ENCODE data around the gene TBC1D24.

The TBC1D24 gene

DNA sequence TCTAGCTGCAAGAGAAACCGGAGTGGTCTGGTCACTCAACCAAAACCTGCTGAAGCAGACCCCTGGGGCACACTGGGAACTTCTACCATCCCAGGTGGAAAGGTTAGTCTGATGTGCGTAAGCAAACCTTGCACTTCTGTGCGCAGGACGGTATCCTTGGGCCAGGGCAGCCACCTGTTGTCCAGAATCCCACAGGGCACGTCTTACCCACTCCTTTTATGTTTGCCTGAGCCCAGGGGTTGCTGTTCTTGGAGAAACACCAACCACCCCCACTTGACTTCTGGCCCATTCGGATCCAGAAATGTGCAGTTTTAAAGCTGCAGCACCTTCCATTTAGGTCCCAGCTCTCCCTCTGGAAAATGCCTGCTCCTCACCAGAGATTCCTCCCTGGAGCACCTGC lies 18.7 kb downstream of the TBC1D24 start:
- no peak overlapping the region for H3K4me3 ChIP-seq (ENCODE audit: low read depth, low read length)
- in situ Hi-C loops (cut with HindIII; ENCODE audit: low sequenced_read_pairs): no loop called here
- TF ChIP-seq, protein P1, sequence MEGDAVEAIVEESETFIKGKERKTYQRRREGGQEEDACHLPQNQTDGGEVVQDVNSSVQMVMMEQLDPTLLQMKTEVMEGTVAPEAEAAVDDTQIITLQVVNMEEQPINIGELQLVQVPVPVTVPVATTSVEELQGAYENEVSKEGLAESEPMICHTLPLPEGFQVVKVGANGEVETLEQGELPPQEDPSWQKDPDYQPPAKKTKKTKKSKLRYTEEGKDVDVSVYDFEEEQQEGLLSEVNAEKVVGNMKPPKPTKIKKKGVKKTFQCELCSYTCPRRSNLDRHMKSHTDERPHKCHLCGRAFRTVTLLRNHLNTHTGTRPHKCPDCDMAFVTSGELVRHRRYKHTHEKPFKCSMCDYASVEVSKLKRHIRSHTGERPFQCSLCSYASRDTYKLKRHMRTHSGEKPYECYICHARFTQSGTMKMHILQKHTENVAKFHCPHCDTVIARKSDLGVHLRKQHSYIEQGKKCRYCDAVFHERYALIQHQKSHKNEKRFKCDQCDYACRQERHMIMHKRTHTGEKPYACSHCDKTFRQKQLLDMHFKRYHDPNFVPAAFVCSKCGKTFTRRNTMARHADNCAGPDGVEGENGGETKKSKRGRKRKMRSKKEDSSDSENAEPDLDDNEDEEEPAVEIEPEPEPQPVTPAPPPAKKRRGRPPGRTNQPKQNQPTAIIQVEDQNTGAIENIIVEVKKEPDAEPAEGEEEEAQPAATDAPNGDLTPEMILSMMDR (IDR thresholded peaks at IDR 0.05; ENCODE audit: low read depth, low read length, missing control alignments): no peak
- DNase-seq (ENCODE audit: low read depth): no peak

DNA sequence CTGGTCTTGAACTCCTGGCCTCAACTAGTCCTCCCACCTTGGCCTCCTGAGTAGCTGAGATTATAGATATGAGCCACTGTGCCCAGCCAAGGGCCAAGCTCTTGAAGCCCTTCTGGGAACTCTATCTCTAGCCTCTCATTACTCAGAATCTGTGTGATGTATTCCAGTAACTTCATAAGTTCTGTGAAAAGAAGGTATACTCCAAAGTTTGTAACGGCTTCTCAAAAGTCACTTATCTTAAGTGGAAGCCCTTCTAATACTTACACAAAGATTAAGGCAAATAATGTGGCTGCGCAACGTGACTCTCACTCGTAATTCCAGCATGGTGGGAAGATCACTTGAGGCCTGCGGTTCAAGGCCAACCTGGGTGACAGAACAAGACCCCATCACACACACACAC lies 19.7 kb downstream of the TBC1D24 start:
- in situ Hi-C loops (cut with HindIII; ENCODE audit: low sequenced_read_pairs): no loop called here
- no peak overlapping the region for H3K4me3 ChIP-seq (ENCODE audit: low read depth, low read length)
- TF ChIP-seq, protein P1 (IDR thresholded peaks at IDR 0.05; ENCODE audit: low read depth, low read length, missing control alignments): no peak
- DNase-seq (ENCODE audit: low read depth): no peak

DNA sequence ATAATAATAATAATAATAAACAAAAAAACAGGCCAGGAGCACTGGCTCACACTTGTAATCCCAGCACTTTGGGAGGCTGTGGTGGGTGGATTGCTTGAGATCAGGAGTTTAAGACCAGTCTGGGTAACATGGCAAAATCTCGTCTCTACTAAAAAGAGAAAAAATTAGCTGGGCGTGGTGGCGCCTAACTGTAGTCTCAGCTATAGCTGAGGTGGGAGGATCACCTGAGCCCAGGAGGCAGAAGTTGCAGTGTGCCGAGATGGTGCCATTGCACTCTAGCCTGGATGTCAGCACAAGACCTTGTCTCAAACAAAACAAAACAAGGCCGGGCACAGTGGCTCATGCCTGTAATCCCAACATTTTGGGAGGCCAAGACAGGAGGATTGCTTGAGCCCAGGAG lies 20.1 kb downstream of the TBC1D24 start:
- TF ChIP-seq, protein P1 (IDR thresholded peaks at IDR 0.05; ENCODE audit: low read depth, low read length, missing control alignments): no peak
- in situ Hi-C loops (cut with HindIII; ENCODE audit: low sequenced_read_pairs): no loop called here
- DNase-seq (ENCODE audit: low read depth): no peak
- no peak overlapping the region for H3K4me3 ChIP-seq (ENCODE audit: low read depth, low read length)

DNA sequence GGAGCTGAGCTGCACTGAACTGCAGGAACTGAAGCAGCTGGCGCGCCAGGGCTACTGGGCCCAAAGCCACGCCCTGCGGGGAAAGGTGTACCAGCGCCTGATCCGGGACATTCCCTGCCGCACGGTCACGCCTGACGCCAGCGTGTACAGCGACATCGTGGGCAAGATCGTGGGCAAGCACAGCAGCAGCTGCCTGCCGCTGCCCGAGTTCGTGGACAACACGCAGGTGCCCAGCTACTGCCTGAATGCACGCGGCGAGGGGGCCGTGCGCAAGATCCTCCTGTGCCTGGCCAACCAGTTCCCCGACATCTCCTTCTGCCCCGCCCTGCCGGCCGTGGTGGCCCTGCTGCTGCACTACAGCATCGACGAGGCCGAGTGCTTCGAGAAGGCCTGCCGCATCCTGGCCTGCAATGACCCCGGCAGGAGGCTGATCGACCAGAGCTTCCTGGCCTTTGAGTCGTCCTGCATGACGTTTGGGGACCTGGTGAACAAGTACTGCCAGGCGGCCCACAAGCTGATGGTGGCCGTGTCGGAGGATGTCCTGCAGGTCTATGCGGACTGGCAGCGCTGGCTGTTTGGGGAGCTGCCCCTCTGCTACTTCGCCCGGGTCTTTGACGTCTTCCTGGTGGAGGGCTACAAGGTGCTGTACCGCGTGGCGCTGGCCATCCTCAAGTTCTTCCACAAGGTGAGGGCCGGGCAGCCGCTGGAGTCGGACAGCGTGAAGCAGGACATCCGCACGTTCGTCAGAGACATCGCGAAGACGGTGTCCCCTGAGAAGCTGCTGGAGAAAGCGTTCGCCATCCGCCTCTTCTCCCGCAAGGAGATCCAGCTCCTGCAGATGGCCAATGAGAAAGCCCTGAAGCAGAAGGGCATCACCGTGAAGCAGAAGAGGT lies 21.5 kb downstream of the TBC1D24 start:
- DNase-seq (ENCODE audit: low read depth): no peak
- H3K4me3 ChIP-seq (ENCODE audit: low read depth, low read length): no peak overlapping the region
- TF ChIP-seq, protein P1 (IDR thresholded peaks at IDR 0.05; ENCODE audit: low read depth, low read length, missing control alignments): no peak
- in situ Hi-C loops (cut with HindIII; ENCODE audit: low sequenced_read_pairs): no loop called here

DNA sequence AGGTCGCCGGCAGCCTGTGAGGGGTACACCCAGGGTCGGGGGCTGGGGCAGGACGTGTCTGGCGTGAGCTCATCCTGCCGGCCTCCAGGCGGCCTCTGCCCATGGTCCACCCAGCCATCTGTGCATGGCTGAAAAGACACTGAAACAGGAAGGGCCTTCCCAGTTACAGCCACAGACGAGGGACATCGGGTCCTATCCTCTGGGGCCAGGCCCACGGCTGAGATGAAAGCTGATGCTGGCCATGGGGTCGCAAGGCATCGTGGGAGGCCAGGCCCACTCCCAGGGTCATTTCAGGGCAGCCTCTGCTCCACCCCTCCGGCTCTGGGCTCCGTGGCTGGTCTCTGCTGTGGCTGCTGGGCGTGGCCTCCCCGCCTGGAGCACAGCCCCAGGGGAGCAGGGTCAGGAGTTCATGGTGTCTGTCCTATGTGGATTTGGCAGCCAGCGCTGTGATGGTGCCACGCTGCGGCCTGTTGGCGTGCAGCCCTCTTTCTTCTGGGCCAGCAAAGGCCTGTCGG lies 22.2 kb downstream of the TBC1D24 start:
- no peak for DNase-seq (ENCODE audit: low read depth)
- TF ChIP-seq, protein P1 (IDR thresholded peaks at IDR 0.05; ENCODE audit: low read depth, low read length, missing control alignments): no peak
- H3K4me3 ChIP-seq (ENCODE audit: low read depth, low read length): no peak overlapping the region
- in situ Hi-C loops (cut with HindIII; ENCODE audit: low sequenced_read_pairs): no loop called here

DNA sequence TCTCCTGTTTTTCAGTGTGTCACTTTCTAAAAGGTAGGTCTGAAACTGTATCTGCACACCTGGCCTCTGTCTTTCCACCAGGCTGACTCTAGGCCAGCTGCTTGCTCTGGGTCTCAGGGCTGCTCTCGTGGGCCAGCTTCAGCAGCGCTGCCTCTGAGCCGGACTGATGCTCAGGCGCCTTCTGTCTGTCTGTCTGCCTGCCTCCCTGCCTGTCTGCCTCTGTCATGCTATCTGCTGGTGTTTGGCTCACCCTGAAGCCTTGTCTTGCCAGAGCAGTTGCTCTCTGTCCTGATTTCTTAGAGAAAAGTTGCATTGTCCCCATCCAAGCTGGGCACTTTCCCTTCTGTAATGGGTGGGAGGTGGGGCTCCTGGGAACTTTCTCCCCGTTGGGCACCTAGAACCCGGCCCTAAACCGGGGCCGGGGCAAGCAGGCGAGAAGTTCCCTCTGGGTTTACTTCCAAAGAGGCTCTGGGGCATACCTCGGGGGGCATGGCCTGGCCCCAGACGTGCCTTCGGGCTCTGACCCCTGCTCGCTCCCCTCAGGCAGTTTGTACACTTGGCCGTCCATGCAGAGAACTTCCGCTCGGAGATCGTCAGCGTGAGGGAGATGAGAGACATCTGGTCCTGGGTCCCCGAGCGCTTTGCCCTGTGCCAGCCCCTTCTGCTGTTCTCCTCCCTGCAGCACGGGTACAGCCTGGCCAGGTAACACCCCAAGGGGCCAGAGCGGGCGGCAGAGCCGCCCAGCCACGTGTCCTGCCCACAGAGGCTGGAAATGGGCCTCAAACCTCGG lies 23.0 kb downstream of the TBC1D24 start:
- no peak for DNase-seq (ENCODE audit: low read depth)
- TF ChIP-seq, protein P1 (IDR thresholded peaks at IDR 0.05; ENCODE audit: low read depth, low read length, missing control alignments): no peak
- no peak overlapping the region for H3K4me3 ChIP-seq (ENCODE audit: low read depth, low read length)
- in situ Hi-C loops (cut with HindIII; ENCODE audit: low sequenced_read_pairs): no loop called here

All from astrocyte of the cerebellum (primary cell).